ENCODE data around the gene SERP2. TPM values are rescaled to one million over a fixed set of nuclear protein-coding genes. Genes with fewer than 3 reads are reported as not detected.

The SERP2 gene
- total and polyA plus RNA-seq, 8 donors, result 1.2 to 13.8 (median 1.9) TPM

DNA sequence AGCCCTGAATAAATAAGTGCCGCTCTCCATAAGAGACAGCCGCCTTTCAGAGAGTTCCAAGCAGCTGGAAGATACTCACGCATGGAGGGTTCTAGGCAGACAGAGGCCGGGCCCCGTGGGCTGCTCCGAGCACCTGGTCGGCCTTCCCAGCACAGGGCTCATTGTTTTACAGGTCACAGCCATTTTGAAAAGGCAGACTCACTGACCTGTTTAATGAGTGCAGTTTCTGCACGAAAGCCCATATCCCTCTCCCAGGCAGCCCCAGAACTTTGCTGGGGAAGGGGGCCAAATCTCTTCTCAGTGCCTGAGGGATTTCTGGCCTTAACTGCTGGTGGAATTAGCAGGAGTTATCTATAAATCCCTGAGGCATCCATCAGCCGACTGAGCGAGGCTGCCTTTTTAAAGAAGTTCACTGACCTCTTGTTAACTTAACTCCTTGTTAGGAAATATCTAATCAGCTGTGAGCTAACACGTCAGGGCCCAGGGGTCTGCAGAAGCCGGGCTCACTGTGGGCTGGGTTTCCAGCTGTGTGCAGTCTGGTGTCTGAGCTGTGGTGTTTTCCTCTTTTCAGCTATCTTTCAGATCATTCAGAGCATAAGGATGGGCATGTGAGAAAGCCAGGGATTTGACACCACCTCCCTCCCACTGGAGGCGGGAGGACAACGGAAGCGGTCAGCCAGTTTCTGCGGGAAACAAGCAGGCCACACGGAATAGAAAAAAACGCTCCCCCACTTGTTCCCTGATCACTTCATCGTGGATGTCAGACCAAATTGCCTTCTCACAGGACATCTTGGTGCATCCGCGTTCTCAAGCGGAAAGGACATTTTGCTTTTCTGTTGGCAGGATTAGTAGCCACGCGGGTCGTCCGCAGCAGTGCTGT is 23.3 kb downstream of the SERP2 start:
- intact Hi-C loops (cut with DNase I), result no loop called here
- no peak for DNase-seq
- H3K27ac ChIP-seq, result no peak overlapping the region
- peak in 3 of 4 donors; percentile 11 to 29 (median 14) for ATAC-seq
- H3K36me3 ChIP-seq, result no peaks in the 10 kb centered on the region
- no peaks in the 10 kb centered on the region for H3K9me3 ChIP-seq
- 80 to 82% methylated on average over 26 of the region's 26 CpGs for WGBS, 2 donors
- H3K4me1 ChIP-seq, result no peaks in the 10 kb centered on the region
- no peak overlapping the region for H3K4me3 ChIP-seq
- H3K27me3 ChIP-seq, result no peaks in the 10 kb centered on the region
- no peak for TF ChIP-seq CTCF (IDR thresholded peaks at IDR 0.05)
- no peak for FAIRE-seq

DNA sequence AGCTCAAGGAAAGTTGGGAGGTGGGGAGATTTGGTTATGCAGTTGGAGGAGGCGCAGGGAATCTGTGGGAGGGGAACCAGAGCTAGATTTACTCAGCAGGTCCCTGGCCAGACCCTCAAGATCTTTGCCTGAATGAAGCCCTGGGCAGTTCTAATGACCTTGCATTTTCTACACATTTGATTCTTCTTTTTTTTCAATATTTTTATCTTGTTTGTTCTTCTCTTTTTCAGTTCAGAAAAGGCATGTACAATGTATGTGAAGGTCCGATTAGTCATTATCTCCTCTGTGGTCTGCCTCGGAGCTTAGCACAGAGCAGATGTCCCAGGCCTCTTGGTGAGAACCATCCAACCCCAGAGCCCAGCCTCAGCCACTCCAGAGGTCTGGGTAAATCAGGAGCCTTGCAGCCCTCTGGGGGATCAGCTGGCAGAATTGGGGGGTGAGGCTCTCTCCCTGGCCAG is 24.2 kb downstream of the SERP2 start:
- no peak for TF ChIP-seq CTCF (IDR thresholded peaks at IDR 0.05)
- Histone ChIP-seq H3K4me1 (no peaks in the 10 kb centered on the region), H3K4me3 (no peak overlapping the region), H3K27ac (no peak overlapping the region), H3K9me3 (no peaks in the 10 kb centered on the region), H3K36me3 (no peaks in the 10 kb centered on the region), H3K27me3 (no peaks in the 10 kb centered on the region)
- ATAC-seq, result peak in 1 of 4 donors; percentile 13
- no peak for DNase-seq
- intact Hi-C loops (cut with DNase I), result no loop called here
- WGBS, 2 donors, result 70 to 89% methylated on average over 3 of the region's 3 CpGs
- FAIRE-seq, result no peak

- FAIRE-seq (no peak), ATAC-seq (no peak), DNase-seq (no peak)
- Histone ChIP-seq H3K36me3 (no peaks in the 10 kb centered on the region), H3K27me3 (no peaks in the 10 kb centered on the region), H3K4me3 (no peak overlapping the region), H3K4me1 (no peaks in the 10 kb centered on the region), H3K9me3 (no peaks in the 10 kb centered on the region), H3K27ac (no peak overlapping the region)
- intact Hi-C loops (cut with DNase I), result no loop called here
- WGBS, 2 donors, result 76 to 82% methylated on average over 3 of the region's 3 CpGs
- no peak for TF ChIP-seq CTCF (IDR thresholded peaks at IDR 0.05)
Observed at GRCh38 chr13:44398606-44399005, 25.0 kb downstream of the SERP2 start.

DNA sequence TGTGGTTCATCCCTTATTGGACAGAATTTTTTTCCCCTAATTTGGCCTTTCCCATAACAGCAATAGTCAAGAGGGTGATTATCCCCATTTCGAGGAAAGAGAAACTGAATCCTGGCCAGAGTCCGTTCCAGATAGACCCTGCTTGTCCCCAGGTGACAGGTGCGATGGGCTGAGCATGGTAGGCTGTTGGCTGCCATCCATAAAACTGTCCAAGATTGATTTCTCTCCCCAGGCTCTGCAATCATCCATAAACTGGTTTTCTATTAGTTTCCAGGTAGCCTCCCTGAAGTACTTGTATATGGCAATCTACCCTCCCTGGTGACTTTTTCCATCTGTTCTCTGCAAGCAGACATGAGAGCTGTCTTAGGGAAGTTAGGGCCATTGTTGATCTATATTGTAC is 25.4 kb downstream of the SERP2 start:
- TF ChIP-seq CTCF (IDR thresholded peaks at IDR 0.05), result no peak
- Histone ChIP-seq H3K4me1 (peaks cover 0 to 4% (median 0%) of the 10 kb centered on the region in 3 donors), H3K27ac (no peak overlapping the region), H3K36me3 (no peaks in the 10 kb centered on the region), H3K27me3 (no peaks in the 10 kb centered on the region), H3K9me3 (no peaks in the 10 kb centered on the region), H3K4me3 (no peak overlapping the region)
- WGBS, 2 donors, result 51 to 57% methylated on average over 3 of the region's 3 CpGs
- FAIRE-seq (no peak), ATAC-seq (peak in 1 of 4 donors; percentile 20), DNase-seq (no peak)
- intact Hi-C loops (cut with DNase I), result no loop called here

GRCh38 chr13:44400736-44401135 is 27.1 kb downstream of the SERP2 start:
- no peak overlapping the region for H3K27ac ChIP-seq
- H3K36me3 ChIP-seq, result no peaks in the 10 kb centered on the region
- no peak overlapping the region for H3K4me3 ChIP-seq
- intact Hi-C loops (cut with DNase I), result no loop called here
- TF ChIP-seq CTCF (IDR thresholded peaks at IDR 0.05), result no peak
- FAIRE-seq, result no peak
- H3K27me3 ChIP-seq, result no peaks in the 10 kb centered on the region
- no peak for ATAC-seq
- H3K4me1 ChIP-seq, result peaks cover 0 to 6% (median 0%) of the 10 kb centered on the region in 3 donors
- H3K9me3 ChIP-seq, result no peaks in the 10 kb centered on the region
- no peak for DNase-seq

All from pancreas (tissue), 10 donors.